Activated CD4-positive, alpha-beta memory T cell treated with anti-CD3 and anti-CD28 coated beads, Interleukin-2, amount 10 ng/mL, durations not matched to agents 7 days and 5 days (primary cell): ENCODE results near the gene DENND1B. TPM values are rescaled to one million over a fixed set of nuclear protein-coding genes. Genes with fewer than 3 reads are reported as not detected.

ENCODE experiments used
- CTCF ChIA-PET: fragments of 350-600 bp; sonication (Branson Sonifier 250); formaldehyde crosslinking; loops from one replicate; lab custom pipeline; 2021; ENCODE audit warnings: antibody characterized with exemption, inconsistent platforms; lab: Charles Lee
- POLR2A ChIA-PET: fragments of 350-600 bp; sonication (Branson Sonifier 250); formaldehyde crosslinking; loops from one replicate; lab custom pipeline; 2021; ENCODE audit warnings: antibody characterized with exemption; lab: Charles Lee
- DNase-seq: peaks from one replicate; pipeline ENCODE4 v3.0.0-alpha.2; 2020
- H3K27ac Mint-ChIP-seq: one replicate; pipeline ENCODE4 v1.8.0; 2021; ENCODE audit warnings: mild to moderate bottlenecking, mixed read lengths
- H3K27me3 Mint-ChIP-seq: one replicate; pipeline ENCODE4 v1.8.0; 2021; ENCODE audit warnings: mixed read lengths
- H3K36me3 Mint-ChIP-seq: one replicate; pipeline ENCODE4 v1.8.0; 2021; ENCODE audit warnings: low read depth, mixed read lengths
- H3K4me1 Mint-ChIP-seq: one replicate; pipeline ENCODE4 v1.8.0; 2021; ENCODE audit warnings: mixed read lengths
- H3K4me3 Mint-ChIP-seq: one replicate; pipeline ENCODE4 v1.8.0; 2021; ENCODE audit warnings: mild to moderate bottlenecking, mixed read lengths
- H3K9me3 Mint-ChIP-seq: one replicate; pipeline ENCODE4 v1.8.0; 2021; ENCODE audit warnings: mixed read lengths
- total RNA-seq, 2 experiments: library from RNA; stranded (reverse); gene quantifications; one replicate each; pipeline ENCODE4 v1.2.3, GENCODE V29; 2021

DENND1B gene
- total RNA-seq, 2 experiments from 2014 or later, result 30.6 to 31.0 TPM

DNA sequence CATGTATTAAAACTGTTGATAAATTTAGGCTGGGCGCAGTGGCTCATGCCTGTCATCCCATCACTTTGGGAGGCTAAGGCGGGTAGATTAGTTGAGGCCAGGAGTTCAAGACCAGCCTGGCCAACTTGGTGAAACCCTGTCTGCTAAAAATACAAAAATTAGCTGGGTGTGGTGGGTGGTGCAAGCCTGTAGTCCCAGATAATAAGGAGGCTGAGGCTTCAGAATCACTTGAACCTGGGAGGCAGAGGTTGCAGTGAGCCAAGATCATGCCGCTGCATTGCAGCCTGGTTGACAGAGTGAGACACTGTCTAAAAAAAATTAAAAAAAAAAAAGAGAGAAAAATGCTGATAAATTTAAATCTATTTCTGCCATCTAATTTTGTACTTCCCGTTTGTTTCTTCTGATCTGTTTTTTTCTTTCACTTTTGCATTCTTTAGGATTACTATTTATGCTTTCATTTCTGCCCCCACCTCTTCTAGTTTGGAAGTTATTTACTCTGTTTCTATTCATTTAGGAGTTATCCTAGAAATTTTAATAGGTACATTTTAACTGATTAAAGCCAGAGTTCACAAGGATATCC is 3.2 kb upstream of the DENND1B start:
- ChIA-PET CTCF (no interaction called here), POLR2A (interaction anchor here (4.4 kb wide), 1 partner anchor 16 kb away, joined by 60 read pairs; no protein-coding TSS in a partner anchor)
- H3K36me3 Mint-ChIP-seq, result peaks cover 4% of the 10 kb centered on the region

DNA sequence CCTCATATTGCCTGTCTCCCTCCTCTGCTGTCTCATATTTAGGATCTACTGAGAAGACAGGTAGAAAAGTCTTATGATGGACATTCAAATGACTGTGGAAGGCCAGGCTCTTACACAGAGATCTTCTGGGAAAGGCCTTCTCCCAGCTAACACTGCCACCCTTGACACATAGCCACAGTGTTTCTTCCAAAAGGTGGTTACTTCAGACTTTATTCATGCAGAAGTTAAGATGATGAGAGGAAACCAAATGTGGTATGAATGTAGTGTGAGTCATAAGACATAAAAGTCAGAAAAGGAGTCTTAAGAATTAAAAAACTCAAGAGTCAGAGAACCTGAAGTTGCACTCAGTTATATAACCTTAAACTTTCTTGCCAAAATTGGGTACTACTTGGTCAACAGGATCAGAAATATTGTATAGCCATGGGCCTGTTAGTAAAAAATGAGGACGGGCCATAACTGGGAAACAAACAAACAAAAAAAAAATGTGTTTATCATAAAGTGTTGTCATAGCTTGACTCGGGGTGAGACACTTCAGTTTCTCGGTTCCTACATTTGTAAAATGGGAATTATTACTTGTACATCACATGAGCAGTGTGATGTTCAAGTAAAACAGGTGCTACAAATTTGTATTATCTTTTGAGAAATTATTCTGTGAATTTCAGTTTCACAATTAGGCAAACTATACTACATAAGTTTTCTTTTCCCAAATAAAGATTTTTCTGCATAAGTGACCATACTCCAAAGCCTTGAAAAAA is 1.2 kb upstream of the DENND1B start:
- Mint-ChIP-seq H3K4me3 (peak overlapping the region; percentile 76), H3K36me3 (peaks cover 16% of the 10 kb centered on the region), H3K9me3 (no peaks in the 10 kb centered on the region), H3K4me1 (peaks cover 63% of the 10 kb centered on the region), H3K27me3 (no peaks in the 10 kb centered on the region), H3K27ac (peak overlapping the region; percentile 100)
- ChIA-PET POLR2A (interaction anchor here (0.6 to 4.4 kb wide), 15 partner anchors 8 to 905 kb away, joined by 3 to 60 read pairs (median 3); partner anchors contain the start of genes C1orf53, NEK7 and PTPRC), CTCF (no interaction called here)
- peak; percentile 46 for DNase-seq

More for the DNA sequence above, 3.2 kb upstream of the DENND1B start:
- Mint-ChIP-seq H3K4me3 (peak overlapping the region; percentile 62), H3K27me3 (no peaks in the 10 kb centered on the region), H3K9me3 (no peaks in the 10 kb centered on the region), H3K4me1 (peaks cover 44% of the 10 kb centered on the region), H3K27ac (peak overlapping the region; percentile 56)
- DNase-seq, result no peak

DNA sequence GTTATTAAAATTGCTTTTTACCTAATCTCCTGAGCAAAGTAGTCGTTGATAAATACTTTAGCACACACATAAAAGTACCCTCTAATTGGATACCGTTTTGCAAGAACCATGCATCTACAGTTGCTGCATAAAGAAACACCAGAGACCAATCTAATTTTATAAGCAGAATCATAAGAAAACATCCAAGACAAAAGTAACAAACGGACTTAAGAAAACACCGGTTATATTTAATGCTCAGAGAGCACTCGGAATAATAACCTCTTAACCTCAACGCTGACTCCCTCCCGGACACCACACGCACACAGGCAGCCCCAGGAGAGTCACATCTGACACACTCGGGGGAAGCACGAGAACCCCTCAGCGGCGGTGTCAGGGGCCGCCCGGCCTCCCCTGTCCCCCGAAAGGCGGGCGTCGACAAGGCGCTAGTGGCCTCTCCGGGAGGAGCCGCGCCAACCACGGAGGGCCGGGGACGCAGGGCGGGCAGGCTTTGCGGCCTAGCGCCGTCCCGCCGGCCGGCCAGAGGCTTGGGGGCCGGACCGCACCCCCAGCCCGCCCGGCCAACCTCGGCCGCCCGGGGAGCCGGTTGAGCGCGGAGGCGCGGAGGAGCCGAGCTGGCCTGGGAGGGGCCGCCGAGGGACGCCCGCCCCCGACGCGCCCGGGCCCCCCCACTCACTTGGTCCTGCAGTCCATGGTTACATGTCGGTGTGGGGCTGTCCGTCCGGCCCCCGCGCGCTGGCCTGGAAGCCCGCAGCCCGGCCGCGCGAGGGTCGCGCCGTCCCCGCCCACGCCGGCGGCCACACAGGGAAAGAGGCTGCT is 606 bp downstream of the DENND1B start:
- Mint-ChIP-seq H3K4me1 (peaks cover 70% of the 10 kb centered on the region), H3K9me3 (no peaks in the 10 kb centered on the region), H3K36me3 (peaks cover 25% of the 10 kb centered on the region), H3K27me3 (no peaks in the 10 kb centered on the region), H3K27ac (peak overlapping the region; percentile 100), H3K4me3 (peak overlapping the region; percentile 87)
- ChIA-PET POLR2A (interaction anchor here (1.1 to 4.4 kb wide), 7 partner anchors 8 to 907 kb away, joined by 3 to 60 read pairs (median 3); no protein-coding TSS in a partner anchor), CTCF (interaction anchor here (1.2 to 1.3 kb wide), 2 partner anchors 8 to 12 kb away, joined by 3 to 7 read pairs; no protein-coding TSS in a partner anchor)
- DNase-seq, result peak; percentile 60

DNA sequence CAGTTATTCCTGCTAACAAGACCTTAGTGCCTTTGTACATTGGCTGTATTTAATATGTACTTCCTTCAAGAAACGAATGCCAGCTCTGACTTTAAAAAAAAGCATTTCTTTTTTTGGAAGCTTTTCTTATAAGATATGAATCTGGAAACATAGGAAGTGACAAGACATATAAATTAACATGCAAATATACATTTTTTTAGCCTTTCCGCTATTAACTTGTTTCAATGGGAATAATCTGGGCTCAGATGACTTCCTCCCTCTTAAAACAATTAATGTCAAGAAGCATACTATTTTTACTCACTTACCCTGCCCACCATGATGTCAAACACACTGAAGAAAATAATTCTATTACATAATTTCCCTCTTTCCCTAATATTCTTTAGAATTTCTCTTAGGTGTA is 1.4 kb downstream of the DENND1B start:
- Mint-ChIP-seq H3K27me3 (no peaks in the 10 kb centered on the region), H3K27ac (peak overlapping the region; percentile 90), H3K4me3 (peak overlapping the region; percentile 87), H3K9me3 (no peaks in the 10 kb centered on the region), H3K36me3 (peaks cover 29% of the 10 kb centered on the region), H3K4me1 (peaks cover 70% of the 10 kb centered on the region)
- POLR2A ChIA-PET, result interaction anchor here (1.0 to 2.3 kb wide), 2 partner anchors 10 to 12 kb away, joined by 3 to 10 read pairs; no protein-coding TSS in a partner anchor
- CTCF ChIA-PET, result interaction anchor here (1.4 kb wide), 1 partner anchor 9 kb away, joined by 3 read pairs; no protein-coding TSS in a partner anchor
- no peak for DNase-seq

DNA sequence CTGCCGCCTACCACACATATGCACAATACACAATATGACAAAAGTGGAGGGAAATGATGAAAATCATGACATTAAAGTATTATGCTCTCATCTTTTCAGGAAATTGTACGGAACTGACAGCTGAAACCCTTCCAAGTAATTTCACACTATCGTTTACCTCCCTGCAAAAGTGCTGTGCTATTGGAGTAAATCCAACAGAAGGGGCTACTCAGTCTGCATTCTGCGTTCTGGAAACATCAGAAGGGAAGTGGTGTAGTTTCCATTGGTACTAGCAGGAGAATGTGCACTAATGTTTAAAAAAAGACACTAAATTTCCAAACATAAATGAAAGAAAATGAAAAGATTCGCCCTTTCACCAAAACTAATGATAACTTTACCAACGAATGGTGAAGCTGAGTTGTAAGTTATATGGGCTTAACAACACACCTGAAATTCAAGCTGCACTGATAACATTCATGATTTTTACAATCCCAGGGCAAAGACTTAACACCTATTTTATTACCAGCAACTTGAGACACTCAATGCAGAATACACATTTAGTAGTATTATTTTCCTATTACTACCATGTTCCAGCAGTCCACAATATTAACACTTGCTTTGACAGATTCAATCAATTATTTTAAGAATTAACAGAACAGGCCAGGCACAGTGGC is 3.2 kb downstream of the DENND1B start:
- peak overlapping the region; percentile 87 for H3K4me3 Mint-ChIP-seq
- no peaks in the 10 kb centered on the region for H3K27me3 Mint-ChIP-seq
- H3K9me3 Mint-ChIP-seq, result no peaks in the 10 kb centered on the region
- no peak for DNase-seq
- peaks cover 67% of the 10 kb centered on the region for H3K4me1 Mint-ChIP-seq
- POLR2A ChIA-PET, result interaction anchor here (1.6 to 2.3 kb wide), 2 partner anchors 8 to 10 kb away, joined by 7 to 10 read pairs; no protein-coding TSS in a partner anchor
- H3K27ac Mint-ChIP-seq, result no peak overlapping the region
- CTCF ChIA-PET, result no interaction called here
- peaks cover 40% of the 10 kb centered on the region for H3K36me3 Mint-ChIP-seq

DNA sequence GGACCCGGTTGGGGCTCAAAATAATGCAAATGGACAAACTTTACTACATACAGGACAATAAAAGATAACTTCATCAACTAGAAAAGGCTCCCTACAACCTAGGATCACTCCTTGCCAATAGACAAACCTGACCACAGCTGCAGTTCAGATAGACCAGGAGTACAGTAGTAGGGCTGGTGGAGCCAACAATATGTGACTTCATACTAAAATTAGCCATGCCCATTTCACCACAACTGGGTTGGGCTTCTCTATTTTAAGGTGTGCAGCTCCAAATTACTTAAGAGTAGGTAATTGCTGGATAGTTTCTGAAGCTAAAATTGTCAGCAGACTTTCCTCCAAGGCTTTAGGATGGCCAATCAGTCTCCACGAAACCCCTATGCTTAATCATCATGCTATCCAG is 3.9 kb downstream of the DENND1B start:
- no peak overlapping the region for H3K27ac Mint-ChIP-seq
- peaks cover 47% of the 10 kb centered on the region for H3K36me3 Mint-ChIP-seq
- CTCF ChIA-PET, result no interaction called here
- H3K4me1 Mint-ChIP-seq, result peaks cover 65% of the 10 kb centered on the region
- H3K4me3 Mint-ChIP-seq, result no peak overlapping the region
- no peaks in the 10 kb centered on the region for H3K9me3 Mint-ChIP-seq
- DNase-seq, result no peak
- no peaks in the 10 kb centered on the region for H3K27me3 Mint-ChIP-seq
- POLR2A ChIA-PET, result interaction anchor here (0.6 to 1.6 kb wide), 2 partner anchors 9 to 89 kb away, joined by 3 to 7 read pairs; no protein-coding TSS in a partner anchor

DNA sequence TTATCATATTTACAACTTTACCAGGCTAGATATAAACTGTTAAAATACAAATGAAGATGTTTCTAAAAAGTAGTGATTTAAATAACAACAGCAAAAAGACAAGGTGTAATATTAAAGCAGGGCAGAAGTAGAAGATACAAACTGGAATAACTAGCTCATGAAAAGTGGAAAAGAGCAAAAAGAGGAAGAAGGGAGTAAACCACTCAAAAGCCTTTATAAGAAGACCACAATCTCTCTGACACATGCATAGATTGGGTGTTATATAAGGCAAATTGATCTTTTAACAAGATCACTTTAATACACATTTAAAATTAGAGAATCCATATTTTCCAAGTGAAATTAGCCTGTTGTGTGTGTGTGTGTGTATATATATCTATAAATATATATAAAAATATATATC is 5.0 kb downstream of the DENND1B start:
- Mint-ChIP-seq H3K9me3 (no peaks in the 10 kb centered on the region), H3K27ac (no peak overlapping the region), H3K4me1 (peaks cover 65% of the 10 kb centered on the region), H3K36me3 (peaks cover 54% of the 10 kb centered on the region), H3K27me3 (no peaks in the 10 kb centered on the region), H3K4me3 (no peak overlapping the region)
- CTCF ChIA-PET, result no interaction called here
- POLR2A ChIA-PET, result interaction anchor here (1.4 to 1.6 kb wide), 2 partner anchors 8 to 14 kb away, joined by 3 to 7 read pairs; no protein-coding TSS in a partner anchor
- no peak for DNase-seq

DNA sequence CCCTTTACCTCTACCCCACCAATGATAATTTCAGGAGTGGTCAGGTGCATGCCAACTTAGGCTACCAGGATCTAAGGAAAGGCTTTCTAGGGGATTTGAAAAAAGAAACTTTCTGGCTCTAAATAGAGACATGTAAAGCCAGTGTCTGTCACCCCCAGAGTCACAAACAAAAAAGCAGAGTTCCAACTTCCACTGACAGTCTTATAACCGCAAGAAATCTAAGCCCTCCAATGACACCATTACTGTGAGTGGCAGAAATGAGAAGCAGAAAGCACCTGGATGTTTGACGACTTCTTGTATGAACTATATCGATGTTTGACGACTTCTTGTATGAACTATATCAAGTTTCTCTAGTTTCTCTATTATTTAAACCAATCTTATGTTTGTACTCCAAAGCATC is 6.0 kb downstream of the DENND1B start:
- POLR2A ChIA-PET, result interaction anchor here (1.4 to 1.5 kb wide), 2 partner anchors 7 to 13 kb away, joined by 3 to 4 read pairs; no protein-coding TSS in a partner anchor
- no peak overlapping the region for H3K4me3 Mint-ChIP-seq

DNA sequence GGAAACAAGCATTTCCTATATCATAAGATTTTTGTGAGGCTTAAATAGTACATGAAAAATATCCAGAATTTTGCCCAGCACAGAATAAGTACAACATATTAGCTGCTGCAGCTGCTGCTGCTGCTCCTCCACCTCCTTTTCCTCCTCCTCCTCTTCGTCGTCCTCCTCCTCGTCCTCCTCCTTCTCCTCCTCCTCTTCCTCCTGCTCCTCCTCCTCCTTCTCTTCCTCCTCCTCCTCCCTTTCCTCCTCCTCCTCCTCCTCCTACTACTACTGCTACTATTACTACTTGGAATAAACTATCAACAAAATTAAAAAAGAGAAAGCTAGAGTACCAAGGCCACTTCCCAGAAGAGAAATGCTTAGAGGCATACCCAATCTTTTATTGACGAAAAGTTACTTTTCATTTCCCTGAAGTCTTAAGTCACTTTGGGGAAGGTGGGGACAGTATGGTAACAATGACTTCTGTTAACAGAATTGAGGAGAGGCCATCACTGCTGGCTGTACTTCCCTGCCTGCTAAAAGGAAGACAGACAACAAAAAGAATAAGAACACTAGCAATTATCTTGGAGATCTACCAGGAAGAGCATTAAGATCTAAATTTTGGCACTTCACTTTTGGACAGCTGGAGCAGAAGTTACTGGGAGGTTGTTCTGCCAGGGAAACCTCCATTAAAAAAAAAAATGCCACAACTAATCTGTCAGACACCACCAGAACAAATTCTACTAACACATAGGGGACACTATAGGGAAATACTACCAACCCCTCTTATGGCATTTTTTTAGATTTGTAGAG is 7.1 kb downstream of the DENND1B start:
- POLR2A ChIA-PET, result interaction anchor here (1.5 kb wide), 1 partner anchor 8 kb away, joined by 4 read pairs; no protein-coding TSS in a partner anchor
- CTCF ChIA-PET, result interaction anchor here (0.7 to 1.3 kb wide), 2 partner anchors 27 to 275 kb away, joined by 3 read pairs; no protein-coding TSS in a partner anchor
- no peak overlapping the region for H3K27ac Mint-ChIP-seq

More for the DNA sequence above, 6.0 kb downstream of the DENND1B start:
- Mint-ChIP-seq H3K4me1 (peaks cover 65% of the 10 kb centered on the region), H3K27ac (no peak overlapping the region), H3K27me3 (no peaks in the 10 kb centered on the region), H3K36me3 (peaks cover 50% of the 10 kb centered on the region), H3K9me3 (no peaks in the 10 kb centered on the region)
- CTCF ChIA-PET, result interaction anchor here (0.7 to 1.3 kb wide), 2 partner anchors 28 to 274 kb away, joined by 3 read pairs; no protein-coding TSS in a partner anchor
- no peak for DNase-seq

DNA sequence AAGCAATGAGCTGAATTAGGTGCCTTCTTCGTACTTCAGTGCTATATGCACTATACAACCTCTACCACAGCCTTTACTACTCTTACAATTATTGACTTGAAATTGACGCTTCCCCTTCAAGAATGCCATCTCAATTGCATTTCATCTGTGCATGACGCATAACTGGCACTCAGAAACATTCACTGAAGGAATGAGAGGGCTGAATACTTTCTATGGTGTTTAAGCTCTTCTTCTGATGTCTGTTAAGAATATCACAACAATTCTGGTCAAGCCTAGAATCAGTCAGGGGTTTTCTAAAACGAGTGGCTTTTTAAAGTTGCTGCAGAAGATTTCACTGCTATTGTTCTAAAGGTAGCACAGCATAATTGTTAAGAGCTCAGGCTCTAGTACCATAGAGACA is 11.5 kb downstream of the DENND1B start:
- Mint-ChIP-seq H3K4me1 (peaks cover 55% of the 10 kb centered on the region), H3K9me3 (no peaks in the 10 kb centered on the region), H3K27ac (no peak overlapping the region), H3K27me3 (no peaks in the 10 kb centered on the region), H3K4me3 (no peak overlapping the region), H3K36me3 (peaks cover 46% of the 10 kb centered on the region)
- POLR2A ChIA-PET, result interaction anchor here (2.1 to 6.6 kb wide), 3 partner anchors 9 to 139 kb away, joined by 6 to 60 read pairs (median 10); partner anchors contain the start of genes C1orf53 and DENND1B
- CTCF ChIA-PET, result interaction anchor here (2.0 kb wide), 1 partner anchor 11 kb away, joined by 7 read pairs; the partner anchor contains the start of gene DENND1B
- DNase-seq, result no peak

More for the DNA sequence above, 7.1 kb downstream of the DENND1B start:
- peaks cover 56% of the 10 kb centered on the region for H3K36me3 Mint-ChIP-seq
- no peak for DNase-seq
- no peak overlapping the region for H3K4me3 Mint-ChIP-seq
- H3K9me3 Mint-ChIP-seq, result no peaks in the 10 kb centered on the region
- H3K4me1 Mint-ChIP-seq, result peaks cover 68% of the 10 kb centered on the region
- H3K27me3 Mint-ChIP-seq, result no peaks in the 10 kb centered on the region

DNA sequence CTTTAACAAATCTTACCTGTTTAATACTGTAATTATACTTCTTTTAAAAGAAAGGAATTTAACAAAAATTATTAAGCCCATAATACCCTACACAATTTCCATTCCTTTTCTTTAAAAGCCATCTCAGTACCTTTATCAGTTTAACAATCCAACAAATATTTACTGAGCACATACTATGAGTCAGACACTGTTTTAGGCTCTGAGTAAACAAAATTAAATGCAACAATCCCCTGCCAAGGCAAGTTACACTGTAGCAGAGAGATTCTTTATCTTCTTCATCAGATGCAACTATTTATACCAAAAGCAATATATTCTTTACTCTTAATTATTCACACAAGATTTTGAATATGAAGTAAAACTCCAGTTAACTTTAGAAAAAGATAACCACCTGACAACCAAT is 12.0 kb downstream of the DENND1B start:
- Mint-ChIP-seq H3K9me3 (no peaks in the 10 kb centered on the region), H3K36me3 (peaks cover 44% of the 10 kb centered on the region), H3K4me1 (peaks cover 50% of the 10 kb centered on the region), H3K4me3 (no peak overlapping the region), H3K27me3 (no peaks in the 10 kb centered on the region), H3K27ac (no peak overlapping the region)
- POLR2A ChIA-PET, result interaction anchor here (2.1 to 6.6 kb wide), 4 partner anchors 8 to 140 kb away, joined by 6 to 60 read pairs (median 8); partner anchors contain the start of genes C1orf53 and DENND1B
- CTCF ChIA-PET, result interaction anchor here (2.0 kb wide), 1 partner anchor 12 kb away, joined by 7 read pairs; the partner anchor contains the start of gene DENND1B
- no peak for DNase-seq
